Jurkat, Clone E6-1 (cell line): ENCODE measurements around the gene HDAC7.

Experiments
- DNase-seq: peaks from one replicate; pipeline ENCODE4 v3.0.0-alpha.2; 2011; ENCODE audit warnings: low read depth, low spot score
- H3K4me3 ChIP-seq: 2 replicates; pipeline ENCODE4 v1.5.1; 2011; ENCODE audit warnings: mild to moderate bottlenecking, low read length, control low read depth, moderate library complexity

The HDAC7 gene

GRCh38 chr12:47757364-47757839 is 62.3 kb downstream of the HDAC7 start:
- DNase-seq = no peak
- no peak overlapping the region for H3K4me3 ChIP-seq

DNA sequence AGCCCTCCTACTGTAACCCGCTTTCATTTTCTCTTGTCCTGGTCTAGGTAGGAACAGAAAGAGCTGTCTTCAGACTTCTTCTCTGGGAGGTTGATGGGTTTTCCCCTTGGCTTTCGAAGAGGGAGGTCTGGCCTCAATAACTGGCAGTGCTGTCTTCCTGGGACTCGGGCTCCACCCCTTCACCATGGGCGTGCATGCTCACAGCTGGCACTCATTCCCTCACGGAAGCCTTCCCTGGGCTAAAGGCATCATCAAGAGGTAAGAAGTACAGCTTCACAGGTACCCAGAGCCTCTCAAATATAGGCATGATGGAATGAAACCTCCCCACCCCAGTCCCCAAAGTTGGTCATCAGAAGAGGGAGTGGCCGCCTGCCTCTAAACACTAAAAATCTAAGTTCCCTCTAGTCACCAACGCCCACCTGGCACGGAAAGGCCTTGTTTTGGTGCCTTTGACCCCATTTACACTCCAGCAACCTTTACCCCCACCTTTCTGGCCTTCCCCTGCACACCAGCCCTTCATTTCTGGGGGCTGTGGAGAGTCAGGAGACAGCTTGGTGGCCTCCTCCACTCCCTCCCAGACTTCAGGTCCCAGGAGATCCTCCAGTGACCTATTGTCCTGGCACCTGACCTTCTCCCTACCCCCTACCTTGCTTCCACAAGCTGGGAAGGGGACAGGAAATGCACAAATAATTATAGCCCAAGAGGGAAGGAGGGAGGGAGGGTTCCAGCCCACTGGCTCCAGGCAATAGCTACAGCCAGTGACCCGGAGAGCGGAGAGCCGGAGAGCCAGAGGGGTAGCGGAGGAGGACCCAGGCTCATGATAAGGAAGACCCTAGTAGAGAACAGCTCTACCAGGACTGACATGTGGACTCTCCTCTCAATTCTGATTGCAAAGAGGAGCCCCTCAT is 63.8 kb downstream of the HDAC7 start:
- no peak overlapping the region for H3K4me3 ChIP-seq

GRCh38 chr12:47754881-47755280 is 64.8 kb downstream of the HDAC7 start:
- no peak overlapping the region for H3K4me3 ChIP-seq
- DNase-seq = no peak

More for the DNA sequence above, 63.8 kb downstream of the HDAC7 start:
- DNase-seq = no peak

DNA sequence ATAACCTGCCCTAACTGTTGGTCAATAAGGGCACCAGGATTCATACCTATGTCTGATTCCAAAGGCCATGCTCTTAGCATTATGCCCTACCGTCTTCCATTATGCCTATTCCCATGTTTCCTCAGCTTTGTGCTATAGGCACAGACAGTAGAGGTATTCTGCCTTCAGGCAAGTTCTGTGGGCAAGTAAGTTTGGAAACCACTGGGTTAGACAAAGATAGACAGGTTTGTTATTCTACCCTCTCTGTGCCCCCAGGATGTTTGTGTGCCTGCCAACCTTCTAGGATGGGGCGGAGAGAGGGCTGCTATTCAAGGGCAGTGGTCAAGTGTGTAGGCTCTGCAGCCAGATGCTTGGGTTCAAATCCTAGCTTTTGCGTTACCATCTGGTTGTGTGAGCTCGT is 65.6 kb downstream of the HDAC7 start:
- DNase-seq = no peak
- H3K4me3 ChIP-seq = no peak overlapping the region

- no peak overlapping the region for H3K4me3 ChIP-seq
- DNase-seq = no peak
Observed at GRCh38 chr12:47753021-47754001, 66.4 kb downstream of the HDAC7 start.

DNA sequence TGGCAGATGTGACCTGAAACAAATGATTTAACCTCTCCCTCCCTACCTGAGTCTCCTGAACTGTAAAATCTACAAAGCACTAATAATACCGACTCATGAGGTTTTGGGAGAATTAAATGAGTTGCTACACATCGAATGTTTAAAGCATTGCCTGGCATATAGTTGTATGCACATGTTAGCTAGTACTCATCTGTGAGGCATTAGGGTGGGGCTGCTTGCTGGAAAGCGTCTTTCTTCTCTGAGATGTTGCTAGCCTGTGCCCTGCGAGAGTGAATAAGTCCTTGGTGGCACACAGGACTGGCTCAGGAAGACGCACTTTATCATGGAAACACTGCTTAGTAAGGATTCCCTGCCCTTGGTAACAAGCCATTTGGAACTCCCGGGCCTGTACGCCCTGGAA is 67.2 kb downstream of the HDAC7 start:
- H3K4me3 ChIP-seq = no peak overlapping the region
- no peak for DNase-seq

DNA sequence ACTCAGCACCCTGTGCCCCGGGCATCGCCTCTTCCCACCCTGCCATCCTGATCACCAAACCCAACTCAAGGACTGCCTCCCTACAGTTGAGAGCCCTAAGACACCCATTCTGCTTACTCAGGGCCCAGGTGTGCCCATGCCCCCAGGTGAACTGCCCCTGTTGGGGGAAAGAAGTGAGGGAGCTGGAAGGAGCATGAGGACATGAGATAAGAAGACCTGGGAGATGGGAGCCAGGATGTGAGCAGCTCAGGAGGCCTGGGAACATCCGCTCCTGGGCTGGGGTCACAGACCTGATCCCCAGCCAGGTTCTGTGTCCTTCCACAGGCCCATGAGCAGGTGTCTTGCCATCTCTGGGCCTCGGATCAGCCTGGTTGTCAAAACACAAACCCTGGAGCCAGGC is 67.6 kb downstream of the HDAC7 start:
- no peak for DNase-seq
- H3K4me3 ChIP-seq = no peak overlapping the region

DNA sequence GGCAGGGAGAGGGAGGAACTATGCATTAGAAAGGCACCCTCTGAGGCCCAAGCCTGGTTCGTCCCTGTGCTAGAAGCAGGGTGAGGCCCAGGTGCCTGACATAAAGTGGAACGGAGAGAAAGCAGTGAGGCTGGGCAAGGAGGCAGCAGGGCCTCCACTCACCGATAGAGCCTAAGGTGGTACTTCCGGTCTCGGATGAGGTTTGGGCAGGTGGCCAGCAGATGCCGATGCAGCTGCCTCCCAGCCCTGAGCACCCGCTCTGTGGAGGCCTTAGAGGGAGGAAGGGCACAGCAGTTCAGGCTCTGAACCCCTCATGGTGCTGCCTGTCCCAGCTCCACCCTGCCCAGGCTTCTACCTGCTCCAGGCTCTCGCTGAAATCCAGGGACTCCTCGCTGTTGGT is 68.1 kb downstream of the HDAC7 start:
- H3K4me3 ChIP-seq = no peak overlapping the region
- DNase-seq = no peak

- H3K4me3 ChIP-seq = no peak overlapping the region
- no peak for DNase-seq
Observed at GRCh38 chr12:47750916-47751470, 68.7 kb downstream of the HDAC7 start.

DNA sequence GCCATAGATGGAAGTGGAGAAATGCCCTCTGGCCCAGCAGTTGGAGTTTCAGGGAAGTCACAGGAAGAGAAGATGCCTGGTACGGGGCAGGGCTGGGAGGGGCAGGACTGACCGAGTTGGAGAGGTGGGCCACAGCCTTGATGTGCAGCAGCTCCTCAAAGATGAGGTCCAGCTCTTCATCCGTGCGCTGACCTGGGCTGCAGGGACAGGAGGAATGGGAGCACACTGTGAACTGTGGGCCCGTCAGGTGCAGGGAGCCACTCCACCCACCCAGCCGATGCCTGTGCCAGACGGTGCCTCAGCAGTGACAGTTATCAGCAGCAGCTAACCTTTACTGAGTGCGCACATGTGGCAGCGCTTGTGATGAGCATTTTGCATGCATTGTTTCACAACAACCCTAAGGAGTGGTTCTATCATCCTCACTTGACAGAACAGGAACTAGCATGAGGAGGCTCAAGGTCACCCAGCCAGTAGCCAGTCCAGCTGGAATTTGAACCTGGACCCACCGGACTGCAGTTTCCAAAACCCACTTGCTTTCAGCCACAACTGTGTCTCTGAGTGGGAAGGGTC is 69.4 kb downstream of the HDAC7 start:
- no peak for DNase-seq
- no peak overlapping the region for H3K4me3 ChIP-seq

DNA sequence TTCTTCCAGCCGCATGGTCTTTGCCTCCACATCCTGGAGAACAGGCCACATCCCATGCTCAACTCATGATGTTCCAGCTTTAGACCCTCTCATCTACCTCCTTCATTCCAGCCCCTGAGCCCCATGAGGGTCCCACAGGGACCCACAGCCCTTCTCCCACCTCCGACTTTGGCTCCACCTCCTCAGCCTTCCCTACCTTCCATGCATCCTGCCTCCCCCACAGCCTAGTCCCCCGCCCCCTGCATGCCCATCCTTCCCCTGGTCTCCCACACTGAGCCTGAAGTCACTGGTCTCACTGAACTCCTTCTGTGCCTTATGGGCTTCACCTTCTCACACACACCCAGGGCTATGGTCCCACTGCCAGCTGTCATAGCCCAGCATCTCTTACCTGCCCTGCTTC is 70.8 kb downstream of the HDAC7 start:
- no peak for DNase-seq
- H3K4me3 ChIP-seq = no peak overlapping the region

DNA sequence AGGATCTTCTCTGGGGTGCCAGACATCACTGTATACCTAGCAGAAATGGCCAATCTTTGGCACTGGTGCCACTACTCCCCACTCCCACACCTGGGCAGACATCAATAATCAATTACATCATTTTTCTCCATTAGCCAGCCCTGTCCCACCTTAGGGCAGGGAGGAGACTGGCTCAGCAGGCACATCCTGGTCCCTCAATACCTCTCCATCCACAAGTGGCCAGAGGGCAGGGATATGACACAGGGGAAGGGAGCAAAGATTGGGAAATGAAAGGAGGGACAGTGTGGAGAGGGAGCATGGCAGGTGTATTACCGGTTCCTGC is 71.2 kb downstream of the HDAC7 start:
- DNase-seq = no peak
- no peak overlapping the region for H3K4me3 ChIP-seq

GRCh38 chr12:47747596-47748506 is 71.9 kb downstream of the HDAC7 start:
- H3K4me3 ChIP-seq = no peak overlapping the region
- no peak for DNase-seq

- no peak for DNase-seq
- H3K4me3 ChIP-seq = no peak overlapping the region
Observed at GRCh38 chr12:47747126-47747525, 72.6 kb downstream of the HDAC7 start.

DNA sequence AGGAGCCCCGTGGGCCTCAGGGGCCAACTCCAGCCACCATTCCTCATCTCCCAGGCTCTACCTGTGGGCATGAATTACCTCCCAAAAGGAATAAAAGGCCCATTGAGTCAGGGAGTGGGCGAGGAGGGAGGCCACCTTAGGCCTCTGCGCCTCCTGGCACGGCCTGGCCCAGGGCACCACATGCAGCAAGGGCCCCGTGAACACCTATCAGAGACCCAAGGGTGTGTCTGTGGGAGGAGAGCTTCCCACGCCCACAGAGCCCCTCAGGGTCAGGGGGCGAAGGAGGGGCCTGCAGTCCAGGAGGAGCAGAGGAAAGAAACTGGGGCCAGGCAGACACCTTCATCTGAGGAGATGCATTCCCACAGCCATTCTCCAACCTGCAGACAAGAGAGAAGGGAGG is 73.2 kb downstream of the HDAC7 start:
- H3K4me3 ChIP-seq = no peak overlapping the region
- DNase-seq = no peak

- no peak overlapping the region for H3K4me3 ChIP-seq
- DNase-seq = no peak
Observed at GRCh38 chr12:47746073-47746472, 73.6 kb downstream of the HDAC7 start.

- no peak overlapping the region for H3K4me3 ChIP-seq
- no peak for DNase-seq
Observed at GRCh38 chr12:47745485-47746041, 74.1 kb downstream of the HDAC7 start.

GRCh38 chr12:47744778-47745436 is 74.8 kb downstream of the HDAC7 start:
- DNase-seq = no peak

More at GRCh38 chr12:47744778-47745436, 74.8 kb downstream of the HDAC7 start:
- H3K4me3 ChIP-seq = no peak overlapping the region
